ENCODE measurements around the gene SLN.
"Not testable (repeated sequence)": the region's sequence is repeated elsewhere in the genome, so short reads cannot be mapped to it uniquely, and the experiment has no call there.

SLN gene

DNA sequence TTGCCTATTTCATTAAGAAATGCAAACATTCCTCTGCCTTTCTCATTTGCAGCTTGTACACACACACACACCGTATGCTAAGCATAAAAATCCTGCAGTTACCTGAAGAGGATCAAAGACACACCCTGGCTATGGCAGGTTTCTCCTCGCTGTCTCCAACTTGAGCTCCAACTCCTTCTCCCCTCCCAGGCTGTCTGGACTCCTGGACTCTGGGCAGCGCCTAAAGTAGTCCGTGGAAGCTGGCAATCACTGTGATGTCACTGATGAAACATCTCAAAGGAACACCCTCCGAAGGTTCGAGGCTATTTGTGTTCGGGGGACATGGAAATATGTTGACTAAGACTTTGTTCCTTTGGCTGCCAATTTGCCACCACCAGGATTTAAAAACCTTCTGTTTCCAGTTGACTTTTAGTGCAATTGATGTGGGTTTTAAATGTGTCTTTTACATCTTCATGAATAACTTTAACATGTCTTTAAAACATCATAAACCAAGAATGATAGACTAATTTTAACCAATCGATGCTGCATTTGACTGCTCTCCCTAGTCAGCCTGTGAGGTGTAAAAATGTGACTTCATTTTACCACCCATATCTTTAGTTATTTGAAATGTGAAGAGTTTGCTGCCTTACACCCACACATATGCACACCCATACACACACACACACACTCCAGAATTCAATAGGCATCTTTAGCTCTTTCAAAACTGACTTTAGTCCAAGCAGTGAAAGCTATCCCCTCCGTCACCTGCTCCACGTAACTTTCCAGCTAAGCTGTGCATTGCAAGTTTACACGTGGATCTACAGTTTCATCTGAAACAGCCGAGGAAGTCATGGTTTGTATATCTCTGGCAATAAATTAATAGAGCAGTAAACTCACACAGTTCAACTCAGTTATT, at the start of gene SLN:
Gene SLN, minus strand, starts transcription at position 196 of the 895 bp plus-strand sequence.
- no peak for DNase-seq

DNA sequence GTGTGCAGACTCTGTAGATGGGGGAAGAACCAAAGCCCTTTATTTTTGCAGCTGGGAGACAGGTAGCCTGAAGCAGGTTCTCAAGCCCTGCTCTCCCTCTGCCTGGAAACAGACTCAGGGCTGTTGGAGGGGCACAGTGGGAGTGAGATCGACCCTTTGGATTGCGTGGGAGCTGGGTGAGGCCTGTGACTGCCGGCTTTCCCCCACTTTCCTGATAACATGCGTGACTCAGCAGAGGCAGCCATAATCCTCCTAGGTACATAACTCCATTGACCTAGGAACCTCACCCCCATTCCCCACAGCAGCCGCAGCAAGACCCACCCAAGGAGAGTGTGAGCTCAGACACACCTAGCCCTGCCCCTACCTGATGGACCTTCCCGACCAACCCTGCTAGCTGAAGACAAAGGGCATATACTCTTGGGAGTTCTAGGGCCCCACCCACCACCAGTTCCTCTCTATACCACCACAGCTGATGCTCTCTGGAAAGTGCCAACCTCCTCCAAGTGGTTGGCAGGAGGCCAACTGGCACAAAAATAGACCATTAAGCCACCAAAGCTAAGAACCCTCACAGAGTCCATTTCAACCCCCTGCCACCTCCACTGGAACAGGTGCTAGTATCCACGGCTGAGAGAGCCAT, 47.0 kb upstream of the SLN start:
- not testable (repeated sequence) for DNase-seq

DNA sequence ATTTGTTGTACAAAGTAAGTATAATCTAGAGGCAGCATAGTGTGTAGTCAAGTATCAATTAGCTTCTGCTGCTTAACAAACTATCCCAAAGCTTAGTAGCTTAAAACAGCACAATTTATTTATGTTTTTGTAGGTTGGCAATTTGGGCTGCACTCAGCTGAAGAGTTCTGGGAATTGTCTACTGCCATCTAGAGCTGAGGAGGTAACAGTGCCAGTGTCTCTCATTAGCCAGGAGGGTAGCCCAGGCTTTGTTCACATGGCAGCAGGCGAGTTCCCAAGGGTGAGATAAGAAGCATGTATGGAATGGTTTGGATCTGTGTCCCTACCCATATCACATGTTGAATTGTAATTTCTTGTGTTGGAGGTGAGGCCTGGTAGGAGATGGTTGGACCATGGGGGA, 45.8 kb upstream of the SLN start:
- no peak for DNase-seq

DNA sequence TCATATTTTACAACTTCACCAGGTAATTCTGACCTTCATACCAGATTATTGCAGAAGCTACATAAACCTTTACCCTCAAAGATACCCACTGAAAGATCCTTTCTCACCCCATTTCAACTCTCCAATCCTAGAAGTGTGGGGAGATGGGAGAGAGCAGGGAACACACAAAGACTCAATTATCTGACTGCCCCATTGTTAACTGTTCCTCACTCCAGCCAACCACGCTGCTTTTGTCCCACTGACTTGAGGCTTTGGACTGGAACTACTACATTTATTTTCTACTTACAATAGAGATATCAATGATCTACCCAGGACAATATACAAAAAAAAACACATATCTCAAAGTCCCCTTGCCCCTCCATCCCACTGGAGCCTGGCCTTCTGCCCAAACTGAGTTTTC, 44.7 kb upstream of the SLN start:
- no peak for DNase-seq

DNA sequence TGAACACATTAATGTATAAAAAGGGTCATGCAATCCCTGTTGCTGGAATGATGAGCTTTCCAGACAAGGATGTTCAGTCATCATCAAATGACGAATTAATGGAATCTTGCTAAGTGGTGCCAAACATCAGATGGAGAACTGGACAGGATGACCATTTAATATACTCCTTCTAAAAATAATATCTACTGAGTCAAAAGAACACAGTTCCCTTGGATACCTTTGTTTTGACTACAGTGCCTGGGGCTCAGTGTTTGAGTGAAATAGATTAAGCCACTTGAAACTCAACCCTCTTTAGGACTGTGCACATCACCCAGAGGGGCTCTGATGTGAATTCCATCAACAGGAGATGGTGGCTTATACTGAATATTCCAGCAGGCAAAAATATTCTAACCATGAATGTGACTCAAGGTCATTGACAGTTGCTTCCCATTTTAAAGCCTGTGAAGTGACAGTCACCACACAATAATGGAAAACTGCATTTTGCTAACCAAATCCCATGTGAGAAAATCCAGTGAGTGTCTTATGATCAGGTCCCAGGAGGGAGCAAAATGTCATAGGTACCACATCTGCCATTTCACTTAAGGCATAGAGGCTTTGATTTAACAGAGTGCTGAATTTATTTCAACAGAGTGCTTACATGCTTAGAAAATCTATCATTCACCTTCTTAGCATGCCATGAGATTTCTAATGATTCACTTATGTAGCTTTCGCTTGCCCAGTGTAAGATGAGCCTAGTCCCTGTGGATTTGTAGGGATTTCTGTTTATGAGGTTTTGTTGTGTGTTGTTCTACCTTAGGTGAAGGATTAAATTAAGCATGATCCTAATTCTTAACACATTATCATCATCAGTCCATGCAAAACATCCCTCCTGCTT, 41.3 kb upstream of the SLN start:
- no peak for DNase-seq

DNA sequence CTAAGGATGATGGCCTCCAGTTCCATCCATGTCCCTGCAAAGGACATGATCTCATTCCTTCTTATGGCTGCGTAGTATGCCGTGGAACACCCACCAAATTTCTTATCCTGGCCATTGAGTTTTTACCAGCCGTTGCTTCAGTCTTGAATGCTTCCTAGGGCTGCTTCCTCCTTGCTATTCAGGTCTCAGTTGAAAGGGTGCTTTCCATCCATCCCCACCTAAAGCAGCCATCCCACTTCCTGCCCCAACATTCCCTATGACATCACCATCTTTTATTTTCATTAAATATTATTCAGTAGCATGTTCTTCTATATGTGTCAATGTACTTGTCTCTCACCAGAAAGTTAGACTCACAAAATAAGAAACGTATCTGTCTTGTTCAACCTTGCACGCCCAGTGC, 40.7 kb upstream of the SLN start:
- DNase-seq: no peak

DNA sequence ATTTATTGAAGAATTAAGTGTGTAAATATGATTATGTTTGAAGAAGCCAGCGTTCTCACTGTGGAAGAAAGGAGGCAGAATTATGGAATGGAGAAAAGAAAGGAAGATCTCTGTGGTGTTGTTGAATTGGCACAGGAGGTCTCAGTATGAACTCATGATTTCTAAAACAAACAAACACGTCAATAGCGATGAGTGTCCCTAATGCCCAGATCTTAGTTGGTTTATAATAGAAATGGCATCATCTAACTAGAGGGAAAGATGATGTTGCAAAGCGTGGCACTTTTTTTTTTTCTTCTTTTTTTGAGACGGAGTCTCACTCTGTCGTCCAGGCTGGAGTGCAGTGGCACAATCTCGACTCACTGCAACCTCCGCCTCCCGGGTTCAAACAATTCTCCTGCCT, 39.2 kb upstream of the SLN start:
- DNase-seq: no peak

DNA sequence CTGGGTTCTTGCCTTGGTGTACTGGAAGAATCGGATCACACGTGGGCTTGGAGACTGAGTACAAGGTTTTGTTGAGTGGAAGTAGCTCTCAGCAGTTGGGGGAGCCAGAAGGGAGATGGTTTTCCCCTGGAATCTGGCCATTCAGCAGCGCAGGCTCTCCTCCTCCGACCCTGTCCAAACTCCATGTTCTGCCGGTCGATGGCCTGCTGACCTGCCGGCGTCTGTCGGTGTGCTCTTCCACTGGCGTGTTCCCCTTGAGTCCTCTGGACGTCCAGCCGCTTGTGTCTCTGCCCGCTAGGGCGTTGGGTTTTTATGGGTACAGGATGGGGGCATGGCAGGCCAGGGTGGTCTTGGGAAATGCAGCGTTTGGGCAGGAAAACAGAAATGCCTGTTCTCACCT, 38.5 kb upstream of the SLN start:
- no peak for DNase-seq

DNA sequence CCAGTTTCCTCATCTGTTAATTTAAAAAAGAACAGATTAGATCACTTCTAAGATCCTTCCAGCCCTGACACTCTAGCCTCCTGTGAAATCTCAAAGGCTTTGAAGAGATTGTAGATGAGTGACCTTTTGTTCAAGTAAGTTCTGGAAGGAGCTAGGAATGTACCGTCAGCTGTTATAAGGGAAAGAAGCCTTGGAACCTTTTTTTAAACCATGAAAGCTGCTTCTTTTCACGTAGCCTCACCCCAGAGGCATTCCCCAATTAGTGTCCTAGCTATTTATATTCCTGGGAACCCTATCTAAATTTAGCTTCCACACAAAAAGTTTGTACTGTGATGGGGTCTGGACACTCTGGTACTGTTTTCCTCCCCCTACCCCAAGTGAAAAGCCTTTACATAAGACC, 35.8 kb upstream of the SLN start:
- DNase-seq: no peak

DNA sequence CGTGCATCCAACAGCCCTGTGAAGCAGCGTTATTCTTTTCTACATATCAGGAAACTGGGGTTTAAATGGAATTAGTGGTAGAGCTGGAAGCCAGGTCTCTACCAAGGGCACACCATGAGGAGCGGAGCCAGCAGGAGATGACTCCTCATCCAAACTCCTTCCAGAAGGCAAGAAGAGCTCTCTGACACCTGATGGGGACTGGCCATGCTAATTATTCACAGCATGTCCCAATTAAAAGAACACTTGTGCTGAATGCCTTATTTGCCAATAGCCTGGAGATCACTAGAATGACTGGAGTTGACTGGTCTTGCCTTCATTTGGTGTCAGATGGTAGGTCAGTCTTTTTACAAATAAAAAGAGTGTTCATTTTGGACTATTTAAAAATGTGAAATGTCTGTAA, 32.9 kb upstream of the SLN start:
- no peak for DNase-seq

DNA sequence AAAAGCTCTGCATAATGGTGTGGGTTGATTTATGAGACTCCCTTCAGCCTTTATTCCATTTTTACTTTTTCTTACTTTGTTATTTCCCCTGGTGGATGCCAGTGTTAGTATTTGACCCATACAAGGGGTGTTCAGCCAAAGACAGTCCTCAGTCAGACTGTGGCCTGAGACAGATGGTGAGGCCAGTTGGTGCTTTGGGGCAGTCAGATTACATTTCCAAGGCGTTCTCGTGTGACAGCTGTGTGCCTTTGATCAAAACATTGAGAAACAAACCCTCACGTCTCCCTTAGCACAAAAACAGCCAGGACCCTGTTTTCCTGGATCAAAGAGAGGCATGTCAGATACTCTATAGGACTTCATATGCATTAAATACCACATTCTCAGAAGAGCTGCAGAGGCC, 31.3 kb upstream of the SLN start:
- DNase-seq: no peak

DNA sequence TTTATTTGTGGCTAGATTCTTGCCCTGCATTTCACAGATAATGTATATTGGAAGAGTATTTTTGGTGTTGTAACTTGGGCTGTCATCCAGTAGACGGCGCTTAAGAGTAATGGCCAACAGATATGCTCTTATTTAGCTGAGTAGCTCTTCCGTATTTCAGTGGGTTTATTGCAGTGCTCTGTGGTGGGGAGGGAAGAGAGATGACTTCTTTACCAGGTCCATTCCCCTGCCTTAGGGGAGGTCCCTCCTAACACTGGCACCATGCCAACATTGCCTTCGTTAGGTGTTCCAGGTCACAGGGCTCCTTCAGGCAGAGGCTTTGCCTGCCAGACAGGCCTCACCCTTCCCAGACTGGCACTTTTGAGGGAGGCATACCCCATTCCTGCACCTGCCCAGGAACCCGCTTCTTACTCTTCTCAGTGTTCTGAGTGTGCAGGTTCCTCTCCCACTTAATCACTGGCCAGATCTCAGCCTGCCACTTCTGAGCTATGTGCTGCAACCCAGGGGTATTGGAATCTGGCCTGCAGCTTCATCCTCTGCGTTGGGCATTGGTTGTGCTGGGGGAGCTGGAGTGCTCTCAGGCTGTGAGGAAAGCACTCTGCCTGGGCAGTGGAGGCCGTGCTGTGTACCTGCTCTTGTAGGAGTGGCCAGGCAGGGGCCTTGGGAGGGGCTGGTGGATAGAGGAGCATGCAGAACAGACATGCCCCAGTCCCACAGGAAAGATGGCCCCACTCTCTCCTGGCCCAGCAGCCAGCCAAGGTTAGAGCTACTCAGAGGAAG, 29.4 kb upstream of the SLN start:
- DNase-seq: no peak

DNA sequence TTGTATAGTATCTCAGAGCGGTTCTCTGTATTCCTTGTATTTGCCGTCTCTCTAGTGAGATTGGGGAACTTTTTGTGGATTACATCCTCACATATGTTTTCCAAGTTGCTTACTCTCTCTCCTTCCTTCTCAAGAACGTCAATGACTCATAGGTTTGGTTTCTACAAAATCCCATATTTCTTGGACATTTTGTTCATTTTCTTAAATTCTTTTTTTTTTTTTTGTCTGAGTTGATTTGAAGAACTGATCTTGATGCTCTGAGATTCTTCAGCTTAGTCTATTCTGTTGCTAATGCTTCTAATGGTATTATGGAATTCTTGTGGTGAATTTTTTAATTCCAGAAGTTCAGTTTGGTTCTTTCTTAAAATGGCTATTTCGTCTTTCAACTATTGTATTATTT, 28.4 kb upstream of the SLN start:
- DNase-seq: no peak

DNA sequence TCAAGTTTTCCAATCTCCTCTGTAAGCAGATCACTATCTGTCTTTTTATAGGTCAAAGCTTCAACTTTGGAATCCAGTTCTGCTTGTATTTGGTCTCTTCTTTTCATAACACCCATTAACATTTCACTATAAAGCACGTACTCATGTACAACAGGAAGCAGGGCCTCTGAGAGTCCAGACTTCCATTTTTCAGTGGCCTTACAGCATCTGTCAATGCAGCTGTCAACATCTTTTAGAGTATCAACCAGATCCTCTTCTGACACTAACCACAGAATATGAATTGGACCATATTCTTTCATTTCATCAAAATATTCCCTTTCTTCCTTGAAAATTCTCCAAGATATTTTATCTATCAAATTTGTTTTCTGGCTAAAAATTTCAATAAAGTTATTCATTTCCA, 24.7 kb upstream of the SLN start:
- no peak for DNase-seq

DNA sequence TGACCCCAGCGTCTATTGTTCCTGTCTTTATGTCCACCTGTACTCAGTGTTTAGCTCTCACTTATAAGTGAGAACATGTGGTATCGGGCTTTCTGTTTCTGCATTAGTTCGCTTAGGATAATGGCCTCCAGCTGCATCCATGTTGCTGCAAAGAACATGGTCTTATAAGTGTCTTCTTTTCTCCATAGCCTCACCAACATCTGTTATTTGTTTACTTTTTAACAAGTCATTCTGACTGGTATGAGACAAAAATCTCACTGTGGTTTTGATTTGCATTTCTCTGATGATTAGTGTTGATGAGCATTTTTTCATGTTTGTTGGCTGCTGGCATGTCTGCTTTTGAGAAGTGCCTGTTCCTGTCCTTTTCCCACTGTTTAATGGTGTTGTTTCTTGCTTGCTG, 21.7 kb upstream of the SLN start:
- no peak for DNase-seq

DNA sequence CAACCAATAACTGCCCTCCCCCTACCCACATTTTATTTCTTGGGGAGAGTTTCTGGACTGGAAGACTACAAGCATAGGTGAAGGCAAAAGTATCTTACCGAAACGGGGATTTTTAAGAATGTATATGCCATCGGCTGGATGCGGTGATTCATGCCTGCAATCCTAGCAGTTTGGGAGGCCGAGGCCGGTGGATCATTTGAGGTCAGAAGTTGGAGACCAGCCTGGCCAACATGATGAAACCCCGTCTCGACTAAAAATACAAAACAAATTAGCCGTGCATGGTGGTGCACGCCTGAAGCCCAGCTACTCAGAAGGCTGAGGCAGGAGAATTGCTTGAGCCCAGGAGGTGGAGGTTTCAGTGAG, 20.8 kb upstream of the SLN start:
- DNase-seq: no peak

DNA sequence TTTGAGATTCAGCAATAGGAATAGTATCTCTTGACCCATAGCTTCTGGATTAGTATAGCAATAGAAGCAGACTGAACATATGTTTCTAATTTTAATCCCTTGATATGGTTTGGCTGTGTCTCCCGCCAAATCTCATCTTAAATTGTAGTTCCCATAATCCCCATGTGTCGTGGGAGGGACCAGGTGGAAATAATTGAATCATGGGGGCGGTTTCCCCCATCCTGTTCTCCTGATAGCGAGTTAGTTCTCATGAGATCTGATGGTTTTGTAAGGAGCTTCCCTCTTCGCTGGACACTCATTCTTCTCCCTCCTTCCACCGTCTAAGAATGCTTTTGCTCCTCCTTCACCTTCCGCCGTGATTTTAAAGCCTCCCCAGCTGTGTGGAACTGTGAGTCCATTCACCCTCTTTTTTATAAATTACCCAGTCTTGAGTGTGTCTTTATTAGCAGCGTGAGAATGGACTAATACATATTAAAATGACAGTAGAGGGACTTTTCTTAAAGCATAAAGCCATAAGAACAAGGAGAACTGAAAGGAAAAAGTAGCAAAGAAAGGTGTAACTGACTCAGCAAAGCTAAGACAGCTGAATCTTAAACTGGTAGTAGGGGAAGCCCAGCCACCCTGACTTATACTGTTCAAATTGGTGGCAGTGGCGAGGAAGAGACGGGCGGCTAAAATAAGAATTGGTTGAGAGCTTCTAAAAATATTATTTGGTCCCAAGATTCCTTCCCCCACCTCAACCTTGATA, 20.3 kb upstream of the SLN start:
- DNase-seq: no peak

DNA sequence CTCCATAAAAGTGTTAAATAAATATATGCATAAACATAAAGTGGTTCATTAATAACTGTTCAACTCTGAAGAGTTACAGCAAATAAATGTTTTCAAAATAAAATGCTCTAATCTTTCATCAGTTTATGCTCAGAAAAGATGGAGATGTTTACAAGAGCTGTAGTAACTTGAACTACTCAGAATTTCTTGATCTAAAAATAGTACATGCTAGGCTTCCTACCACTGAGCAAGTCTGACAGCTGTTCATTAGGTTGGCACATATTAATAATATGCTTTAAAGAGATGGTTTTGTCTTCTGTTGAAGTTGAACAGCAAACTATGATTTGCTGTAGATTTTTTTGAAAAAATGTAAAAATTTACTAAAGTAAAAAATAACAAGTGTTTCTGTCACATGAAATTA, 10.8 kb upstream of the SLN start:
- DNase-seq: no peak

DNA sequence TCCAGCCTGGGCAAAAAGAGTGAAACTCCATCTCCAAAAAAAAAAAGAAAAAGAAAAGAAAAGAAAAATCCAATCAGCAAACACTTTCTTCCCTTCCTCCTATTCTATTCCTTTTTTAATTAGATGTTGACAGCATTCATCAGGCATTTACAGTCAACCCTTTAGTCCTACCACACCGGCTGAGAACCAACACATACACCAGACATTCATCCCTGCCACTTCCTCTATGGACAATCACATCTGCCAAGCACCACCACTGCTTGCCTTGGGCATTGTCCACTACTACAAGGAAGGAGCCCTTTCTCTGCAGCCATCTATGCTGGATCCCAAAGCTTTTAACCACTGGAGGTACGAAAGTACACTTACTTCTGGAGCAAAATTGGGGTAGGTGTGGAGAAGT, 9.4 kb upstream of the SLN start:
- DNase-seq: no peak

DNA sequence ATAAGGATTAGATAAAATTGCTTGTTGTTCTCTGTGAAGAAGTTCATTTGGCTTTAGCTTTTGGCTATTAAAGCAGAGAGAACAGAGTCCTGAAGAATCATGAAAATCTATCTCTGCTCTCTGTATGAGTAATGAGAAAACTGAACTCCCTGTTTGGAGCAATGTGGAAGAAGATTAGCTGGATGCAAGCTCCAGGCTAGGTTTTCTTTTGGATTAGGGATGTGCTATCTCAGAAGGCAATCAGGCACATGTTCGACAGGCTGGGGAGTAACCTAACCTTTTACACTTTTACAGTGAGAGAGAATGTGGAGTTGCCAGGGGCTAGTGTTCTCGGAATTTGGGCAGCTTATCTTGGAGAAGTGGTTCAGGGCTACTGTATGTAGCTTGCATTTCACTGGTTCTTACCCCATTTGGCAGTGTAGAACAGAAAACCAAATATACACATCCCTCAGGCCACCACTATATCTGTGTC, 8.5 kb upstream of the SLN start:
- no peak for DNase-seq

DNA sequence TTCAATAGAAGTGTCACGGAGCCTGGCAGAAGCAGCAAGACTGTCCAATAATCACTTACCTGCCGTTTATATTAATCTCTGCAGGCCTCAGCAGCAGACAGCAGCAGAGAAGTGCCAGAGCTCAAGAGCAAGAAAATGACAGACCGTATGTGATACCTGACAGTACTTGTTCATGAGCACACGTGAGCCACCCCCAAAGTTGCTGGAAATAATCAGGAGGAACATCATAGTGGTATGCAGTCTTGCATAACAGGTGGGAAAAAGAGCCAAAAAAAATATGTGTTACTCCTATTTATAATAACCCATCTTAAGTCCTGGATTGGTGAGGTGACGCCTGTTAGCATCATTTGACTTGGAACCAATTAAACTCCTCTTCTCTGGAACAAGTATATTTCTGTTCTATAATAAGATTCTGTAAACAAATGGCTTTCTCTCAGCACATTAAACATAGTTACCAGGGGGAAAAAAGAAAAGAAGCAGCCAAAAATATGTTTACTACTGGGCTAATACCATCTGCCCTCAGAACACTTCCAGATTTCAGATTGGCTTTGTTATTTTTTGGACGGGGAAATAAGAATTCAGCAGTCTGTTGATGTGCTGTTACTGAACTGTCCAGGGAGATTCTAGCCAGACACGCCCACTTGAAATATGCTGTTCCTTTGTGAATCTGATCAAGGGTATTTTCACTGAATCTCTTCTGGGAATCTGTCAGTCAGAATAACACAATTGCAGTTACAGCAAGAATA, 7.9 kb upstream of the SLN start:
- no peak for DNase-seq
